ENCODE data around the gene SMIM12. TPM values are rescaled to one million over a fixed set of nuclear protein-coding genes. Genes with fewer than 3 reads are reported as not detected.

Gene SMIM12
- polyA plus RNA-seq, 3 donors = 31.8 to 121 (median 93.7) TPM

GRCh38 chr1:34844252-34844634 is 15.3 kb downstream of the SMIM12 start:
- Mint-ChIP-seq H3K4me3 (no peak overlapping the region), H3K27ac (no peak overlapping the region), H3K9me3 (no peaks in the 10 kb centered on the region), H3K4me1 (peaks cover 15% of the 10 kb centered on the region), H3K27me3 (ENCODE audit: low read depth in 3 of 3) (peaks cover 0 to 1% (median 0%) of the 10 kb centered on the region in 3 donors), H3K36me3 (peaks cover 14% of the 10 kb centered on the region in 2 donors)
- H3K4me2 ChIP-seq (replicated peaks; ENCODE audit: extremely low read depth, low read length, poor library complexity, severe bottlenecking) = no peak overlapping the region
- no peak for DNase-seq
- no peaks in the 10 kb centered on the region for H3K4me1 ChIP-seq (ENCODE audit: control insufficient read depth in 1 of 2, insufficient read depth in 2 of 2, low read length in 2 of 2)
- H4K20me1 ChIP-seq (ENCODE audit: insufficient read depth, low read length) = peaks cover 44% of the 10 kb centered on the region
- intact Hi-C loops (cut with micrococcal nuclease) = no loop called here
- H3K4me3 ChIP-seq (replicated peaks in 1 of 3; ENCODE audit: low read depth in 2 of 3, low read length in 3 of 3) = no peak overlapping the region
- H3K9ac ChIP-seq (ENCODE audit: insufficient read depth, low read length, poor library complexity, severe bottlenecking) = no peak overlapping the region
- H3K27ac ChIP-seq (ENCODE audit: low read depth in 1 of 2, low read length in 2 of 2) = no peak overlapping the region
- H3K79me2 ChIP-seq (ENCODE audit: insufficient read depth, low read length) = no peaks in the 10 kb centered on the region
- peaks cover 9 to 19% of the 10 kb centered on the region in 2 donors for H3K36me3 ChIP-seq (replicated peaks in 1 of 2; ENCODE audit: control insufficient read depth in 1 of 2, insufficient read depth in 2 of 2, low read length in 2 of 2)
- H3K9me3 ChIP-seq (replicated peaks in 1 of 2; ENCODE audit: control insufficient read depth in 1 of 2, insufficient read depth in 1 of 2, low read length in 2 of 2) = no peaks in the 10 kb centered on the region
- H3K27me3 ChIP-seq (ENCODE audit: control insufficient read depth in 2 of 2, insufficient read depth in 2 of 2, low read length in 2 of 2) = no peaks in the 10 kb centered on the region
- TF ChIP-seq CTCF (IDR thresholded peaks at IDR 0.05) = no peak
- WGBS (ENCODE audit: insufficient coverage) = no CpG with 5 or more reads among the region's 4 CpGs
- no peak overlapping the region for H2AFZ ChIP-seq (ENCODE audit: insufficient read depth, low read depth, low read length, poor library complexity, severe bottlenecking)

- peaks cover 40% of the 10 kb centered on the region for H4K20me1 ChIP-seq (ENCODE audit: insufficient read depth, low read length)
- Mint-ChIP-seq H3K9me3 (no peaks in the 10 kb centered on the region), H3K36me3 (peaks cover 10 to 11% of the 10 kb centered on the region in 2 donors), H3K27ac (no peak overlapping the region), H3K4me3 (no peak overlapping the region), H3K27me3 (ENCODE audit: low read depth in 3 of 3) (no peaks in the 10 kb centered on the region), H3K4me1 (peaks cover 14% of the 10 kb centered on the region)
- no peaks in the 10 kb centered on the region for H3K9me3 ChIP-seq (replicated peaks in 1 of 2; ENCODE audit: control insufficient read depth in 1 of 2, insufficient read depth in 1 of 2, low read length in 2 of 2)
- no peak for DNase-seq
- H3K4me2 ChIP-seq (replicated peaks; ENCODE audit: extremely low read depth, low read length, poor library complexity, severe bottlenecking) = no peak overlapping the region
- H2AFZ ChIP-seq (ENCODE audit: insufficient read depth, low read depth, low read length, poor library complexity, severe bottlenecking) = no peak overlapping the region
- no peak overlapping the region for H3K27ac ChIP-seq (ENCODE audit: low read depth in 1 of 2, low read length in 2 of 2)
- WGBS (ENCODE audit: insufficient coverage) = 75% methylated on average over 11 of the region's 14 CpGs
- H3K79me2 ChIP-seq (ENCODE audit: insufficient read depth, low read length) = no peaks in the 10 kb centered on the region
- no peak overlapping the region for H3K9ac ChIP-seq (ENCODE audit: insufficient read depth, low read length, poor library complexity, severe bottlenecking)
- TF ChIP-seq CTCF (IDR thresholded peaks at IDR 0.05) = no peak
- no peaks in the 10 kb centered on the region for H3K4me1 ChIP-seq (ENCODE audit: control insufficient read depth in 1 of 2, insufficient read depth in 2 of 2, low read length in 2 of 2)
- intact Hi-C loops (cut with micrococcal nuclease) = no loop called here
- H3K4me3 ChIP-seq (replicated peaks in 1 of 3; ENCODE audit: low read depth in 2 of 3, low read length in 3 of 3) = no peak overlapping the region
- H3K27me3 ChIP-seq (ENCODE audit: control insufficient read depth in 2 of 2, insufficient read depth in 2 of 2, low read length in 2 of 2) = no peaks in the 10 kb centered on the region
- H3K36me3 ChIP-seq (replicated peaks in 1 of 2; ENCODE audit: control insufficient read depth in 1 of 2, insufficient read depth in 2 of 2, low read length in 2 of 2) = peaks cover 9 to 13% of the 10 kb centered on the region in 2 donors
These were observed 15.9 kb downstream of the SMIM12 start for GRCh38 chr1:34843392-34844251.
